Sigmoid colon (tissue), 4 donors: ENCODE data around the gene MAPK8IP3.

ENCODE experiments used
- CTCF ChIP-seq, 4 experiments: fragments of 450-650 bp in 3 of 4; fragments of 200-600 bp in 1 of 4; IDR thresholded peaks; one replicate each; pipeline ENCODE4 v1.5.1; 2016 to 2019; ENCODE audit warnings: antibody characterized with exemption in 4 of 4, mild to moderate bottlenecking in 3 of 4, moderate library complexity in 2 of 4
- EP300 ChIP-seq, 4 donors: sonication (generic); formaldehyde crosslinking; IDR thresholded peaks; one replicate each; pipeline ENCODE4 v1.6.1; 2017; ENCODE audit warnings: antibody characterized with exemption in 4 of 4
- POLR2A ChIP-seq, 2 donors: fragments of 450-650 bp; IDR thresholded peaks; one replicate each; pipeline ENCODE4 v1.6.1; 2016; ENCODE audit warnings: antibody characterized with exemption in 2 of 2, mild to moderate bottlenecking in 2 of 2, moderate library complexity in 2 of 2
- POLR2AphosphoS5 ChIP-seq, 4 donors: sonication (generic); formaldehyde crosslinking; IDR thresholded peaks; one replicate each; pipeline ENCODE4 v1.6.1; 2017; ENCODE audit warnings: antibody characterized with exemption in 4 of 4

- TF ChIP-seq POLR2A (IDR thresholded peaks at IDR 0.05): no peak
- TF ChIP-seq EP300 (IDR thresholded peaks at IDR 0.05): no peak
- TF ChIP-seq CTCF (IDR thresholded peaks at IDR 0.05): no peak
- peak in 3 of 4 donors; percentile 62 to 75 (median 71) for TF ChIP-seq POLR2AphosphoS5 (IDR thresholded peaks at IDR 0.05)
Observed at GRCh38 chr16:1677942-1678499, 28.0 kb upstream of the MAPK8IP3 start, which contains the start of gene JPT2.
